Measurements from ENCODE around the gene LAPTM5.

- no peak for TF ChIP-seq FOXM1 (IDR thresholded peaks at IDR 0.05; ENCODE audit: borderline replicate concordance)
- TF ChIP-seq CTBP1 (IDR thresholded peaks at IDR 0.05; ENCODE audit: borderline replicate concordance), result no peak
- no peak for TF ChIP-seq LEF1 (IDR thresholded peaks at IDR 0.05; ENCODE audit: borderline replicate concordance)
- TF ChIP-seq BHLHE40 (IDR thresholded peaks at IDR 0.05; ENCODE audit: borderline replicate concordance), result no peak
Measured at GRCh38 chr1:30723331-30723755, 34.2 kb downstream of the LAPTM5 start, which contains the start of gene MATN1.

Data from HEK293T (cell line).